K562 (cell line): ENCODE data around the gene UBQLN3. TPM values are rescaled to one million over a fixed set of nuclear protein-coding genes. Genes with fewer than 3 reads are reported as not detected.

Source experiments
- ATAC-seq: fragments of 200-7000 bp; cut with Tn5 transposase; 3 replicates; pipeline ENCODE4 v1.9.1; 2020; ENCODE audit warnings: moderate library complexity
- BruUV-seq: library from RNA; stranded (reverse); fragments of 400-500 nt; replicated peaks from 2 replicates; lab custom pipeline; 2021; lab: Mats Ljungman, UMichigan
- CTCF ChIA-PET: fragments of 300-600 bp; formaldehyde crosslinking; extraction: SDS; loops from one replicate; lab custom pipeline; 2021; ENCODE audit warnings: low intra/inter-chr PET ratio; lab: Yijun Ruan, JAX
- POLR2A ChIA-PET: fragments of 300-600, 350-650 bp; sonication (Branson Sonifier 250); formaldehyde crosslinking; extraction: SDS; loops from one replicate; lab custom pipeline; 2021; ENCODE audit warnings: antibody characterized with exemption, inconsistent platforms; lab: Yijun Ruan, JAX
- DNase-seq, 4 experiments: peaks; one replicate each; pipeline versions ENCODE4 v3.0.0 to v3.0.0-alpha.2; 2011 to 2018; ENCODE audit warnings: low spot score in 3 of 4, mixed read lengths in 3 of 4; ENCODE audit errors: extremely low read depth in 1 of 4
- FAIRE-seq: peaks from 2 replicates; lab custom pipeline; 2011; peaks lifted over from hg19 to GRCh38; lab: Jason Lieb, UNC
- H2AFZ ChIP-seq: 2 replicates; pipeline ENCODE4 v1.6.0; 2011; ENCODE audit warnings: low read depth, low read length, control low read depth, inconsistent platforms
- H3K27ac ChIP-seq: fragments of 200-600 bp; 3 replicates; pipeline ENCODE4 v1.8.0; 2011; ENCODE audit warnings: low read depth, mild to moderate bottlenecking, control low read depth, inconsistent platforms, low read length, moderate library complexity, mixed read lengths; ENCODE audit errors: extremely low read depth
- H3K27me3 ChIP-seq, 2 experiments: fragments of 300-600 bp in 1 of 2; 2 replicates in 1 of 2; 3 replicates in 1 of 2; pipeline versions ENCODE4 v1.6.0 to v1.8.0; 2011; ENCODE audit warnings: inconsistent platforms in 2 of 2, low read length in 2 of 2, mild to moderate bottlenecking in 1 of 2, mixed read lengths in 1 of 2, moderate library complexity in 1 of 2; ENCODE audit not compliant: control insufficient read depth in 2 of 2, insufficient read depth in 2 of 2
- H3K36me3 ChIP-seq: fragments of 300-600 bp; 3 replicates; pipeline ENCODE4 v1.8.0; 2011; ENCODE audit warnings: mild to moderate bottlenecking, low read length, inconsistent platforms; ENCODE audit not compliant: control insufficient read depth, insufficient read depth
- H3K4me1 ChIP-seq, 2 experiments: fragments of 200-600 bp in 1 of 2; replicated peaks in 1 of 2; 2 replicates in 1 of 2; 3 replicates in 1 of 2; pipeline versions ENCODE4 v1.5.1 to v1.8.0; 2011; ENCODE audit warnings: inconsistent platforms in 2 of 2, low read length in 2 of 2, mild to moderate bottlenecking in 1 of 2, mixed read lengths in 1 of 2, moderate library complexity in 1 of 2; ENCODE audit not compliant: control insufficient read depth in 2 of 2, insufficient read depth in 2 of 2
- H3K4me2 ChIP-seq: 2 replicates; pipeline ENCODE4 v1.6.1; 2011; ENCODE audit warnings: low read length, control low read depth, inconsistent platforms, mixed read lengths; ENCODE audit not compliant: insufficient read depth
- H3K4me3 ChIP-seq: fragments of 200-600 bp; sonication (generic), shearing (Covaris generic); 2 replicates; pipeline ENCODE4 v1.5.1; 2016; ENCODE audit warnings: control low read depth, inconsistent platforms
- H3K79me2 ChIP-seq: fragments of 200-600 bp; 3 replicates; pipeline ENCODE4 v1.8.0; 2011; ENCODE audit warnings: low read length, inconsistent platforms; ENCODE audit not compliant: control insufficient read depth, insufficient read depth
- H3K9ac ChIP-seq, 2 experiments: 2 replicates each; pipeline versions ENCODE4 v1.6.0 to v1.6.1; 2011; ENCODE audit warnings: low read depth in 2 of 2, low read length in 2 of 2, control low read depth in 1 of 2, inconsistent platforms in 1 of 2, mild to moderate bottlenecking in 1 of 2, mixed read lengths in 1 of 2; ENCODE audit not compliant: insufficient read depth in 1 of 2
- H3K9me1 ChIP-seq: one replicate; pipeline ENCODE4 v1.6.0; 2011; ENCODE audit warnings: inconsistent platforms, mild to moderate bottlenecking, low read length, moderate library complexity; ENCODE audit not compliant: control insufficient read depth, insufficient read depth
- H3K9me3 ChIP-seq: replicated peaks from 2 replicates; pipeline ENCODE4 v1.5.1; 2011; ENCODE audit warnings: low read depth, low read length, inconsistent platforms; ENCODE audit not compliant: control insufficient read depth, insufficient read depth
- H4K20me1 ChIP-seq: replicated peaks from 2 replicates; pipeline ENCODE4 v1.6.1; 2011; ENCODE audit warnings: low read length, inconsistent platforms, mixed read lengths; ENCODE audit not compliant: control insufficient read depth, insufficient read depth
- GABPA ChIP-seq: fragments of 200-800 bp; sonication (Bioruptor generic); conservative IDR thresholded peaks from 2 replicates; pipeline ENCODE4 v1.6.1; 2016; ENCODE audit warnings: low read depth, missing genetic modification characterization, missing compliant biosample characterization
- HNRNPLL ChIP-seq: fragments of 200-400 bp; formaldehyde crosslinking; IDR thresholded peaks from 2 replicates; pipeline ENCODE4 v1.6.1; 2017; ENCODE audit warnings: low read length, low read depth, mild to moderate bottlenecking; ENCODE audit not compliant: poor library complexity, severe bottlenecking
- KDM5B ChIP-seq: fragments of 200-600 bp; sonication (generic); IDR thresholded peaks from 2 replicates; pipeline ENCODE4 v1.6.1; 2012; ENCODE audit warnings: low read depth, mild to moderate bottlenecking, moderate library complexity, low read length, control low read depth, inconsistent platforms; ENCODE audit not compliant: insufficient replicate concordance
- KLF6 ChIP-seq: fragments of 250-450 bp; sonication (Bioruptor Pico); IDR thresholded peaks from 2 replicates; pipeline ENCODE4 v1.4.0; 2020; ENCODE audit warnings: mild to moderate bottlenecking, moderate library complexity, borderline replicate concordance
- MCM5 ChIP-seq: fragments of 450-650 bp; IDR thresholded peaks from 2 replicates; pipeline ENCODE4 v1.6.1; 2016; ENCODE audit warnings: low read depth
- PCBP1 ChIP-seq: fragments of 200-400 bp; formaldehyde crosslinking; IDR thresholded peaks from 2 replicates; pipeline ENCODE4 v1.6.1; 2018; ENCODE audit warnings: mild to moderate bottlenecking, low read depth, low read length; ENCODE audit not compliant: poor library complexity, severe bottlenecking
- RAD21 ChIP-seq, 2 experiments: fragments of 250-450 bp in 1 of 2; fragments of 450-650 bp in 1 of 2; sonication (Bioruptor Pico) in 1 of 2; formaldehyde crosslinking in 1 of 2; IDR thresholded peaks in 1 of 2; conservative IDR thresholded peaks in 1 of 2; 2 replicates each; pipeline versions ENCODE4 v1.4.0 to v1.8.0; 2020 to 2022; ENCODE audit warnings: mild to moderate bottlenecking in 2 of 2, moderate library complexity in 1 of 2
- RBBP5 ChIP-seq: fragments of 200-600 bp; sonication (generic); IDR thresholded peaks from 2 replicates; pipeline ENCODE4 v1.6.1; 2012; ENCODE audit warnings: borderline replicate concordance, mild to moderate bottlenecking, low read length, control low read depth, inconsistent platforms; ENCODE audit not compliant: insufficient read depth, poor library complexity, severe bottlenecking
- SMARCA5 ChIP-seq: fragments of 450-650 bp; IDR thresholded peaks from 2 replicates; pipeline ENCODE4 v1.6.1; 2016
- SMARCC2 ChIP-seq: fragments of 450-650 bp; IDR thresholded peaks from 2 replicates; pipeline ENCODE4 v1.6.1; 2017; ENCODE audit warnings: antibody characterized with exemption, moderate library complexity, mild to moderate bottlenecking, low read depth
- ZEB2 ChIP-seq: fragments of 450-650 bp; IDR thresholded peaks from 2 replicates; pipeline ENCODE4 v1.6.1; 2016
- ZNF23 ChIP-seq: fragments of 250-450 bp; sonication (Bioruptor Pico); IDR thresholded peaks from 2 replicates; pipeline ENCODE4 v1.4.0; 2020; ENCODE audit warnings: mild to moderate bottlenecking
- ZNF507 ChIP-seq: conservative IDR thresholded peaks from 2 replicates; pipeline ENCODE4 v1.6.1; 2017; ENCODE audit warnings: missing genetic modification characterization, missing compliant biosample characterization
- ZNF551 ChIP-seq: fragments of 250-450 bp; sonication (Bioruptor Pico); IDR thresholded peaks from 2 replicates; pipeline ENCODE4 v1.5.0; 2021; ENCODE audit warnings: mild to moderate bottlenecking, moderate library complexity
- WGBS: fragments of 100-300 bp; shearing (Covaris generic); methylation state at CpG from one replicate; pipeline ENCODE4 v1.1.6; 2016; ENCODE audit warnings: low coverage, mixed read lengths; ENCODE audit not compliant: insufficient coverage; ENCODE audit errors: missing lambda C conversion rate; 5-methylcytosine and 5-hydroxymethylcytosine counted together
- in situ Hi-C: fragments of 300-500 bp; cut with MboI; formaldehyde crosslinking; loops from 4 replicates; pipeline ENCODE4 v1.15.0; 2018; ENCODE audit warnings: inconsistent platforms, mixed read lengths
- intact Hi-C: fragments of 100-400 bp; cut with micrococcal nuclease; formaldehyde crosslinking; loops from 2 replicates; pipeline ENCODE4 v1.14.2; 2022
- polyA plus RNA-seq, 8 experiments: library from polyadenylated mRNA; depleted of rRNA in 4 of 8; stranded (reverse) in 5 of 8; unstranded in 3 of 8; fragments of >200 nt; fragmentation: Nextera tagmentation in 2 of 8; fragmentation: Illumina TruSeq in 1 of 8; extraction: Ambion mirVana in 2 of 8; extraction: Trizol in 1 of 8; gene quantifications; 2 replicates each; pipeline versions ENCODE4 v1.2.1 to v1.2.3, GENCODE V29; 2011 to 2014; ENCODE audit warnings: inconsistent platforms in 1 of 8, missing spikeins in 1 of 8
- total RNA-seq, 7 experiments: library from RNA; depleted of rRNA in 6 of 7; stranded (reverse); fragments of >200 nt in 6 of 7; fragmentation: Illumina TruSeq in 2 of 7; extraction: Trizol in 2 of 7; gene quantifications; 2 replicates each; pipeline versions ENCODE4 v1.2.1 to v1.2.3, GENCODE V29; 2011 to 2021; ENCODE audit warnings: low replicate concordance in 1 of 7
- TF ChIP-seq, protein P1 (sequence below): sonication (generic); formaldehyde crosslinking; IDR thresholded peaks from 2 replicates; pipeline ENCODE4 v1.8.1; 2023; ENCODE audit warnings: mild to moderate bottlenecking, missing genetic modification reagents

The UBQLN3 gene
- total and polyA plus RNA-seq, 9 of the 15 experiments (the other 6 are each of a cell fraction or from before 2014, with no cell fraction given), result 0.01 to 0.27 TPM; not detected in 7

- Histone ChIP-seq H3K79me2 (no peaks in the 10 kb centered on the region), H3K9me1 (no peaks in the 10 kb centered on the region), H3K4me3 (no peak overlapping the region), H3K4me2 (no peak overlapping the region)
- no peak for ATAC-seq
- intact Hi-C loops, result no loop called here
- BruUV-seq, result no TSS peak
- TF ChIP-seq SMARCC2, result no peak
- TF ChIP-seq KLF6 (CRISPR knock-in tag), result no peak
- no peak for TF ChIP-seq ZNF507 (tag)
- no peak for TF ChIP-seq SMARCA5
- TF ChIP-seq, all 486 proteins: peak for 0
- H3K36me3 ChIP-seq, result no peaks in the 10 kb centered on the region
- DNase-seq (no peak), FAIRE-seq (no peak)
- H2AFZ ChIP-seq, result 0 out of 2 replicates have a peak overlapping the region, but pooled peaks have one; percentile 5
- ChIA-PET CTCF (no interaction called here), POLR2A (interaction anchor here (1.0 to 1.1 kb wide), 2 partner anchors 12 to 17 kb away, joined by 3 to 4 read pairs; no protein-coding TSS in a partner anchor)
- in situ Hi-C loops, result no loop called here
- H3K9ac ChIP-seq, result no peak overlapping the region
- peaks cover 0 to 6% of the 10 kb centered on the region in 2 experiments; a peak in 2 of 5 replicates for H3K4me1 ChIP-seq
- no peaks in the 10 kb centered on the region for H3K9me3 ChIP-seq
- no peak overlapping the region for H3K27ac ChIP-seq
- no peaks in the 10 kb centered on the region; a peak in 1 of 5 replicates for H3K27me3 ChIP-seq
- 44% methylated on average over 1 of the region's 1 CpG for WGBS
- no peaks in the 10 kb centered on the region for H4K20me1 ChIP-seq
These were observed 38.2 kb upstream of the UBQLN3 start for GRCh38 chr11:5547982-5548381.

DNA sequence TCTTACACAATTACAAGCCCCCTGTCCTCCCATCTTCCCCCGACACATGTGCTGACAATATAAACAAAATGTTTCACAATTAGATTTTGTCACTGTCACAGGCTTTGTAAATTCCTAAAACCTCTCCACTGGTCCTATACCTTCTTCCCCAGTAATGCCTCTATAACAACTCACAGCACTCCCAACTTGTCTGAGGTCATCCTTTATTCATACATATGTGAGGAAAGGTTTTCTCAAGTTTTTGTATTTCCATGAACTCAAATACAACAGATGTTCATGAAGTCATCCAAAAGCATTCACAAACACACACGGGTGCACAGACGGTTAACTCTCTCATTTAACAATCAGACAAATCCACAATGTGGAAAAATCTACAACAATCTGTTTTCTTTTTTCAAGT, 36.7 kb upstream of the UBQLN3 start:
- Histone ChIP-seq H3K9me3 (no peaks in the 10 kb centered on the region), H3K27ac (no peak overlapping the region), H3K79me2 (no peaks in the 10 kb centered on the region), H3K4me2 (no peak overlapping the region), H3K4me1 (peaks cover 0 to 6% of the 10 kb centered on the region in 2 experiments; a peak in 2 of 5 replicates), H4K20me1 (no peaks in the 10 kb centered on the region), H3K9ac (no peak overlapping the region), H2AFZ (0 out of 2 replicates have a peak overlapping the region, but pooled peaks have one; percentile 42), H3K36me3 (no peaks in the 10 kb centered on the region), H3K27me3 (no peaks in the 10 kb centered on the region; a peak in 1 of 5 replicates), H3K4me3 (no peak overlapping the region), H3K9me1 (no peaks in the 10 kb centered on the region)
- ATAC-seq (no peak), FAIRE-seq (no peak), DNase-seq (no peak)
- WGBS, result 52% methylated on average over 3 of the region's 3 CpGs
- no TSS peak for BruUV-seq
- intact Hi-C loops, result no loop called here
- ChIA-PET CTCF (no interaction called here), POLR2A (no interaction called here)
- TF ChIP-seq PCBP1 (no peak), RAD21 (CRISPR knock-in tag; conservative IDR thresholded peaks at IDR 0.05 in 1 of 2, IDR thresholded peaks at IDR 0.05 in 1 of 2) (no peak), ZEB2 (no peak), ZNF23 (CRISPR knock-in tag) (no peak), HNRNPLL (no peak), MCM5 (no peak), RBBP5 (no peak), KDM5B (no peak), ZNF551 (CRISPR knock-in tag) (no peak), GABPA (tag) (no peak)
- TF ChIP-seq, protein P1, sequence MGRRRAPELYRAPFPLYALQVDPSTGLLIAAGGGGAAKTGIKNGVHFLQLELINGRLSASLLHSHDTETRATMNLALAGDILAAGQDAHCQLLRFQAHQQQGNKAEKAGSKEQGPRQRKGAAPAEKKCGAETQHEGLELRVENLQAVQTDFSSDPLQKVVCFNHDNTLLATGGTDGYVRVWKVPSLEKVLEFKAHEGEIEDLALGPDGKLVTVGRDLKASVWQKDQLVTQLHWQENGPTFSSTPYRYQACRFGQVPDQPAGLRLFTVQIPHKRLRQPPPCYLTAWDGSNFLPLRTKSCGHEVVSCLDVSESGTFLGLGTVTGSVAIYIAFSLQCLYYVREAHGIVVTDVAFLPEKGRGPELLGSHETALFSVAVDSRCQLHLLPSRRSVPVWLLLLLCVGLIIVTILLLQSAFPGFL, result no peak
- in situ Hi-C loops, result no loop called here
